Endothelial cell of umbilical vein (primary cell): Measurements from ENCODE around the gene MTARC1.

ENCODE experiments used
- CTCF ChIP-seq, 2 donors: IDR thresholded peaks; 1 replicate in 1 of 2; 2 replicates in 1 of 2; pipeline ENCODE4 v1.5.1; 2011; ENCODE audit warnings: low read length in 2 of 2, mild to moderate bottlenecking in 2 of 2, moderate library complexity in 2 of 2, control low read depth in 1 of 2, inconsistent platforms in 1 of 2, low read depth in 1 of 2; ENCODE audit not compliant: insufficient read depth in 1 of 2; ENCODE audit errors: extremely low read depth in 1 of 2
- EZH2 ChIP-seq: IDR thresholded peaks from 2 replicates; pipeline ENCODE4 v1.6.1; 2012; ENCODE audit warnings: borderline replicate concordance, low read depth, mild to moderate bottlenecking, moderate library complexity, low read length, inconsistent platforms; ENCODE audit not compliant: severe bottlenecking
- FOS ChIP-seq: IDR thresholded peaks from 2 replicates; pipeline ENCODE4 v1.6.1; 2011; ENCODE audit warnings: mild to moderate bottlenecking, low read length, moderate library complexity, borderline replicate concordance; ENCODE audit not compliant: insufficient read depth
- POLR2A ChIP-seq: IDR thresholded peaks from 2 replicates; pipeline ENCODE4 v1.6.1; 2012; ENCODE audit warnings: low read depth, mild to moderate bottlenecking, control low read depth, low read length
- POLR2AphosphoS5 ChIP-seq: IDR thresholded peaks from 2 replicates; pipeline ENCODE4 v1.6.1; 2012; ENCODE audit warnings: low read depth, mild to moderate bottlenecking, control low read depth, low read length, moderate library complexity; ENCODE audit not compliant: insufficient read depth

GRCh38 chr1:220768126-220768601 lies 18.5 kb upstream of the MTARC1 start:
- no peak for TF ChIP-seq POLR2A
- TF ChIP-seq CTCF (IDR thresholded peaks at IDR 0.05; ENCODE audit: extremely low read depth in 1 of 2, insufficient read depth in 1 of 2, low read depth in 1 of 2, low read length in 2 of 2) = no peak
- TF ChIP-seq EZH2 = no peak
- TF ChIP-seq POLR2AphosphoS5 = no peak
- TF ChIP-seq FOS = no peak
